Measurements from ENCODE around the gene FRAT1.
A peak's percentile ranks its signal among the peaks of the same experiment; 100 is the strongest.
"Not testable (repeated sequence)": the region's sequence is repeated elsewhere in the genome, so short reads cannot be mapped to it uniquely, and the experiment has no call there.

Gene FRAT1

GRCh38 chr10:97318772-97319651 is at the start of gene FRAT1:
Gene FRAT1 (plus strand): TSS chr10:97319271. CDS start chr10:97319454, 183 bp downstream.
- DNase-seq, result peak; percentile 61

- no peak for DNase-seq
Measured at GRCh38 chr10:97270523-97271154, 48.4 kb upstream of the FRAT1 start.

- no peak for DNase-seq
Measured at GRCh38 chr10:97273700-97274099, 45.4 kb upstream of the FRAT1 start.

GRCh38 chr10:97274828-97275227 is 44.2 kb upstream of the FRAT1 start:
- no peak for DNase-seq

GRCh38 chr10:97277551-97277950 is 41.5 kb upstream of the FRAT1 start:
- no peak for DNase-seq

GRCh38 chr10:97278491-97278989 is 40.5 kb upstream of the FRAT1 start:
- no peak for DNase-seq

- DNase-seq, result no peak
Measured at GRCh38 chr10:97279121-97279815, 39.8 kb upstream of the FRAT1 start.

- no peak for DNase-seq
Measured at GRCh38 chr10:97280783-97281182, 38.3 kb upstream of the FRAT1 start.

- DNase-seq, result not testable (repeated sequence)
Measured at GRCh38 chr10:97290076-97290475, 29.0 kb upstream of the FRAT1 start.

- not testable (repeated sequence) for DNase-seq
Measured at GRCh38 chr10:97290576-97291356, 28.3 kb upstream of the FRAT1 start.

- DNase-seq, result no peak
Measured at GRCh38 chr10:97291357-97292096, 27.5 kb upstream of the FRAT1 start.

- DNase-seq, result peak; percentile 61
Measured at GRCh38 chr10:97292097-97292861, 26.8 kb upstream of the FRAT1 start, which contains the start of gene ARHGAP19. Gene ARHGAP19 (minus strand): TSS chr10:97292637. CDS start chr10:97292627, 10 bp downstream.

GRCh38 chr10:97292862-97293198 is 26.2 kb upstream of the FRAT1 start:
- no peak for DNase-seq

GRCh38 chr10:97297556-97298222 is 21.4 kb upstream of the FRAT1 start:
- no peak for DNase-seq

- no peak for DNase-seq
Measured at GRCh38 chr10:97298223-97298571, 20.9 kb upstream of the FRAT1 start.

GRCh38 chr10:97300980-97301379 is 18.1 kb upstream of the FRAT1 start:
- no peak for DNase-seq

GRCh38 chr10:97302088-97302791 is 16.8 kb upstream of the FRAT1 start:
- no peak for DNase-seq

- DNase-seq, result no peak
Measured at GRCh38 chr10:97307441-97307840, 11.6 kb upstream of the FRAT1 start.

GRCh38 chr10:97307866-97308780 is 10.9 kb upstream of the FRAT1 start:
- DNase-seq, result no peak

All from 8988T (cell line).